AG09309 (cell line): ENCODE results near the gene CLEC16A.

Source experiments
- DNase-seq: peaks from one replicate; pipeline ENCODE4 v3.0.0-alpha.2; 2010; ENCODE audit warnings: low read depth
- H3K4me3 ChIP-seq: 2 replicates; pipeline ENCODE4 v1.5.1; 2011; ENCODE audit warnings: mild to moderate bottlenecking, low read depth, low read length, moderate library complexity; ENCODE audit not compliant: control insufficient read depth
- CTCF ChIP-seq: IDR thresholded peaks from 2 replicates; pipeline ENCODE4 v1.5.1; 2011; ENCODE audit warnings: mild to moderate bottlenecking, low read depth, low read length, inconsistent platforms; ENCODE audit not compliant: insufficient read depth, control insufficient read depth; ENCODE audit errors: missing control alignments

The CLEC16A gene

DNA sequence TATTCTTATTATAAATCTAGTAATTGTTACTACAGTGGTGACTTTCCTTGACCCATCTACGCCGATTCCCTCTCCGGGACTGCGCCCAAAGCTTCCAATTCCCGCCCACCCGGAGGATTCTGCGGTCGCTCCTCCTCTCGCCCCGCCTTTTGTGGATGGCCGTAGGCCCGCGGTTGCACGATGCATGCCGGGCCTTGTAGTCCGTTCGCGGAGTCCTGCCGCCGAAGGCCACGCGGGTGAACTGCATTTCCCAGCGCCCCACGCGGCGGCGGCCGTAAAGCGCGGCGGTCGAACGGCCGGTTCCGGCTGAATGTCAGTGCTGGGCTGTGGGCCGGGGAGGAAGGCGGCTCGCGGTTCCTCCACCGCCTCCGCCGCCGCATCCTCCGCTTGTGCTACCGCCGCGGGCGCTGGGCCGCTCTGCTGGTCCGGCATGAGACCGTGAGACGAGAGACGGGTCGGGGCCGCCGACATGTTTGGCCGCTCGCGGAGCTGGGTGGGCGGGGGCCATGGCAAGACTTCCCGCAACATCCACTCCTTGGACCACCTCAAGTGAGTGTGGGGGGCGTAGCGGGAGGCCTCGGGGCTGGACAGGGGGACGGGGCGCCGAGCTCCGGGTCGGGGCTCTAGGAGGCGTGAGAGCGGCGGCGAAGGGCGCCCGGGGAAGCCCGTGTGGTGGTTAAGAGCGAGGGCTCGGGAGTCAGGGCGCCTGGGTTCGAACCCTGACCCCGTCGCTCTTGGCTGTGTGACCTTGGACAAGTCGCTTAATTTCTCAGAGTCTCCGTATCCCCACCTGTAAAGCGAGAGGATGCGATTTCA lies at the start of gene CLEC16A:
TSS of gene CLEC16A (plus strand) at position 316 of the 816 bp plus-strand sequence. CDS start at position 470, 154 bp downstream.
- peak within 1 kb of the TSS; percentile 95 for H3K4me3 ChIP-seq
- TF ChIP-seq CTCF: no peak
- peak; percentile 80 for DNase-seq

DNA sequence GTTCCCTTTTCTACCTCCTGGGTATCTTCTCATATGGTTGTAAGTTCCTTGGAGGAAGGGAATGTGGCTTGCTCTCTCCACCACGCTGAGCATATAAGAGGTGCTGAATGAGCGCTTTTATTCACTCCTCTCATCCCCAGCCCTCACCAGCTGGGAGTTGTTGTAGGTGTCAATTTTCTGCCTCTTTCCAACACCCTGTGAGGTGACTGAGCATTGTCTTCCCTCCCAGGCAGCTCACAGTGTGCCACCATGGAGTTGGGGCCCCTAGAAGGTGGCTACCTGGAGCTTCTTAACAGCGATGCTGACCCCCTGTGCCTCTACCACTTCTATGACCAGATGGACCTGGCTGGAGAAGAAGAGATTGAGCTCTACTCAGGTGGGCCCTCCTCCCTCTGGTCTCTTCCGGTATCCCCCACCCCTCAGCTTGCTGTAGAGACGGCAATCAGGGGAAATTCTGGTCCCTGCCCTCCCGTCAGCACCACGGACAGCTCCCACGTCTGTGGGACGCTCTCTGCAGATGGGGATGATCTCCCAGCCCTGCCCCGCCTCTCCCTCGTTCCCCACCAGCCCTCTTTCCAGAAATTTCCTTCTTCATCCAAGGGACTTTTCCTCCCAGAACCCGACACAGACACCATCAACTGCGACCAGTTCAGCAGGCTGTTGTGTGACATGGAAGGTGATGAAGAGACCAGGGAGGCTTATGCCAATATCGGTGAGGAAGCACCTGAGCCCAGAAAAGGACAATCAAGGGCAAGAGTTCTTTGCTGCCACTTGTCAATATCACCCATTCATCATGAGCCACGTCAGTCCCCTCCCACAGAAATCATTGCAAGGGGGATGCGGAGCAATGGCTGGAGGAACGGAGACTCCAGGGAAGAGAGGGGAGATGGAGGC lies 49.1 kb upstream of the CLEC16A start:
- no peak for TF ChIP-seq CTCF
- H3K4me3 ChIP-seq: no peak overlapping the region
- no peak for DNase-seq

- no peak for TF ChIP-seq CTCF
- no peak overlapping the region for H3K4me3 ChIP-seq
- no peak for DNase-seq
Measured at GRCh38 chr16:10896165-10896564, 48.2 kb upstream of the CLEC16A start.

DNA sequence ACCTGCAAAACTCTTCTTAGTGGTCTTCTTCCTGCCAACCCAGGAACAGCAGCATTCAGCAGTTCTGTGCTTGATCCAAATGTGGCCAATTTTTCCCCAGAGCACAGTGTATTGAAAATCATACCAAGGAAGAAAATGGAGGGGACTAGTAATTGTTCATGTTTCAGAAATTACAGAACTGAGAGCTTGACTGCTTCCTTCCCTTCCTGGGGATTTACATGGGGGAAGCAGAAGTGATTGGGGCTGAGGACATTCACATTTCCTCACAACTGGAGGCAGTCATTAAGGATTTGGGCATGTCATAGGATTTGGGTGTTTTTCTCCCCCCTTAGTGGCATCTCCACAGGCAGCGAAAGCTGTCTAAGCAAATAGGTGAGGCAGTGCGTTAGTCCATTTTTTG lies 47.6 kb upstream of the CLEC16A start:
- no peak for TF ChIP-seq CTCF
- H3K4me3 ChIP-seq: no peak overlapping the region
- DNase-seq: no peak

DNA sequence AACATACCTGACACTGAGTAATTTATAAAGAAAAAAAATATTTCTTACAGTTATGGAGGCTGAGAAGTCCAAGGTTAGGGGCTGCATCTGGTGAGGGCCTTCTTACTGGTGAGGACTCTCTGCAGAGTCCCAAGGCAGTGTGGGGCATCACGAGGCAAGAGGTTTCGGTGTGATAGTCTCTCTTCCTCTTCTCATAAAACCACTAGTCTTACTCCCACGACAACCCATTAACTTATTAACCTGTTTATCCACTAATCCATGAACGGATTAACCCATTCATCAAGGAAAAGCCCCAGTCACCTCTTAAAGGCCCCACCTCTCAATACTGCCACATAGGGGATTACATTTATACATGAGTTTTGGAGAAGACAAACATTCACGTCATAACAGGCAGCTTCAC lies 47.2 kb upstream of the CLEC16A start:
- DNase-seq: no peak
- no peak overlapping the region for H3K4me3 ChIP-seq
- no peak for TF ChIP-seq CTCF

GRCh38 chr16:10902999-10903398 lies 41.4 kb upstream of the CLEC16A start:
- no peak for TF ChIP-seq CTCF
- no peak overlapping the region for H3K4me3 ChIP-seq
- no peak for DNase-seq
